ENCODE results near the gene CCDC107. TPM values are rescaled to one million over a fixed set of nuclear protein-coding genes. Genes with fewer than 3 reads are reported as not detected.
"Not testable (repeated sequence)": the region's sequence is repeated elsewhere in the genome, so short reads cannot be mapped to it uniquely, and the experiment has no call there.

Gene CCDC107
- total and polyA plus RNA-seq, 2 experiments from 2014 or later = 12.1 to 42.2 TPM

DNA sequence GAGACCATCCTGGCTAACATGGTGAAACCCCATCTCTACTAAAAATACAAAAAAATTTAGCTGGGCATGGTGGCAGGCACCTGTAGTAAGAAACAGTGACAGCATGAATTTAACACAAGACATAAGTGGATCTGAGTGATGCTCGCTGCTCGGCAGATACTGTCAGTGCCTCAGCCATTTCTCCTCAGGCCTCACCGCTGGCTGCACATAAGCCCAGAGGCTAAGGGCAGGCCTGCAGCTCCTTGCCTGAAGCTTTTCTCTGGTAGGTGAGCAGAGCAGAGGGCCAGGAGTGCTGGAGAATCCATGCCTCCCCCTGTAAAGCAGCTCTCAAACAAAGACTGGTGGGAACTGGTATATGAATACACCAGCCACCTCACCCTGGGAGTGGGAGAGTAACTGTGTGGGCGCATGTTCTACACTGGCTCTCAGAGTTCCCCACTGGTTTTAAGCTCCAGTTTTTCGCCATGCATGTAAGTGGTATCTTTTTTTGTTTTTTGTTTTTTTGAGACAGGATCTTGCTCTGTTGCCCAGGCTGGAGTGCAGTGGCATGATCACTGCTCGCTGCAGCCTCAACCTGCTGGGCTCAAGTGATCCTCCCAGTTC lies 29.6 kb upstream of the CCDC107 start:
- Histone ChIP-seq H4K20me1 (ENCODE audit: insufficient read depth, poor library complexity, severe bottlenecking) (no peaks in the 10 kb centered on the region), H3K79me2 (no peaks in the 10 kb centered on the region), H2AFZ (no peak overlapping the region), H3K9me3 (ENCODE audit: low read depth) (no peaks in the 10 kb centered on the region), H3K4me3 (no peak overlapping the region), H3K4me2 (no peak overlapping the region), H3K27ac (no peak overlapping the region), H3K4me1 (ENCODE audit: insufficient read depth) (no peaks in the 10 kb centered on the region), H3K36me3 (replicated peaks; ENCODE audit: insufficient read depth, low read depth) (no peaks in the 10 kb centered on the region), H3K9me2 (replicated peaks; ENCODE audit: insufficient read depth) (no peaks in the 10 kb centered on the region), H3K27me3 (no peaks in the 10 kb centered on the region)
- TF ChIP-seq EZH2phosphoT487 (IDR thresholded peaks at IDR 0.05; ENCODE audit: low read depth, severe bottlenecking, unreplicated experiment) (no peak), EZH2 (IDR thresholded peaks at IDR 0.05; ENCODE audit: borderline replicate concordance) (no peak), CTCF (IDR thresholded peaks at IDR 0.05; ENCODE audit: poor library complexity) (no peak)
- no peak for DNase-seq (ENCODE audit: low spot score)
- 90% methylated on average over 6 of the region's 6 CpGs for WGBS (ENCODE audit: low lambda C conversion rate, missing lambda C conversion rate)

- no peaks in the 10 kb centered on the region for H3K36me3 ChIP-seq (replicated peaks; ENCODE audit: insufficient read depth, low read depth)
- no peaks in the 10 kb centered on the region for H3K27me3 ChIP-seq
- DNase-seq (ENCODE audit: low spot score) = no peak
- H3K9me3 ChIP-seq (ENCODE audit: low read depth) = no peaks in the 10 kb centered on the region
- 87% methylated on average over 5 of the region's 5 CpGs for WGBS (ENCODE audit: low lambda C conversion rate, missing lambda C conversion rate)
- H4K20me1 ChIP-seq (ENCODE audit: insufficient read depth, poor library complexity, severe bottlenecking) = no peaks in the 10 kb centered on the region
- no peak for TF ChIP-seq EZH2phosphoT487 (IDR thresholded peaks at IDR 0.05; ENCODE audit: low read depth, severe bottlenecking, unreplicated experiment)
- TF ChIP-seq CTCF (IDR thresholded peaks at IDR 0.05; ENCODE audit: poor library complexity) = no peak
- TF ChIP-seq EZH2 (IDR thresholded peaks at IDR 0.05; ENCODE audit: borderline replicate concordance) = no peak
- no peaks in the 10 kb centered on the region for H3K9me2 ChIP-seq (replicated peaks; ENCODE audit: insufficient read depth)
- H3K79me2 ChIP-seq = no peaks in the 10 kb centered on the region
- H3K4me3 ChIP-seq = no peak overlapping the region
- no peak overlapping the region for H2AFZ ChIP-seq
- H3K4me1 ChIP-seq (ENCODE audit: insufficient read depth) = no peaks in the 10 kb centered on the region
- no peak overlapping the region for H3K27ac ChIP-seq
- H3K4me2 ChIP-seq = no peak overlapping the region
Measured at GRCh38 chr9:35629597-35629996, 28.5 kb upstream of the CCDC107 start.

DNA sequence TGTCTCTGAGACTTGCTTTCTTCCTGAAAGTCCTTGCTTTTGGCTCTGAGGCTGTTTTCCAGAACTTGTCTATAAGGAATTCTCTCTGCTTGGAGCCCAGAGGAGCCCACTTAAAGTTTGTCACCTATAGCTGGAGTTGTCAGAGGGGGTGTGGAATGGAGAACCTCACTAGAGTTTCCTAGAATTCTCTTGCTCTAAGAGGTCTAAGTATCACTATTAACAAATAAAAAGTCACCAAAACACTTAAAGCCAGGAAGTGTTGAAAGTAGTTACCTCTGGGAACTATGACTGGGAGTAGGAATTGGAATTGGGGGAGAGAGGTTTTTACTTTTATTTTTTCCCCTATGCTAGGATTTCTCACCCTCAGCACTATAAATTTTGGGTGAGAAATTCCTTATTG lies 22.4 kb upstream of the CCDC107 start:
- no peak for DNase-seq (ENCODE audit: low spot score)
- Histone ChIP-seq H3K27ac (no peak overlapping the region), H3K9me3 (ENCODE audit: low read depth) (no peaks in the 10 kb centered on the region), H4K20me1 (ENCODE audit: insufficient read depth, poor library complexity, severe bottlenecking) (no peaks in the 10 kb centered on the region), H3K4me2 (no peak overlapping the region), H3K27me3 (no peaks in the 10 kb centered on the region), H3K79me2 (no peaks in the 10 kb centered on the region), H3K4me1 (ENCODE audit: insufficient read depth) (no peaks in the 10 kb centered on the region), H3K4me3 (no peak overlapping the region), H2AFZ (no peak overlapping the region), H3K9me2 (replicated peaks; ENCODE audit: insufficient read depth) (no peaks in the 10 kb centered on the region), H3K36me3 (replicated peaks; ENCODE audit: insufficient read depth, low read depth) (no peaks in the 10 kb centered on the region)
- no peak for TF ChIP-seq EZH2 (IDR thresholded peaks at IDR 0.05; ENCODE audit: borderline replicate concordance)
- TF ChIP-seq EZH2phosphoT487 (IDR thresholded peaks at IDR 0.05; ENCODE audit: low read depth, severe bottlenecking, unreplicated experiment) = no peak

DNA sequence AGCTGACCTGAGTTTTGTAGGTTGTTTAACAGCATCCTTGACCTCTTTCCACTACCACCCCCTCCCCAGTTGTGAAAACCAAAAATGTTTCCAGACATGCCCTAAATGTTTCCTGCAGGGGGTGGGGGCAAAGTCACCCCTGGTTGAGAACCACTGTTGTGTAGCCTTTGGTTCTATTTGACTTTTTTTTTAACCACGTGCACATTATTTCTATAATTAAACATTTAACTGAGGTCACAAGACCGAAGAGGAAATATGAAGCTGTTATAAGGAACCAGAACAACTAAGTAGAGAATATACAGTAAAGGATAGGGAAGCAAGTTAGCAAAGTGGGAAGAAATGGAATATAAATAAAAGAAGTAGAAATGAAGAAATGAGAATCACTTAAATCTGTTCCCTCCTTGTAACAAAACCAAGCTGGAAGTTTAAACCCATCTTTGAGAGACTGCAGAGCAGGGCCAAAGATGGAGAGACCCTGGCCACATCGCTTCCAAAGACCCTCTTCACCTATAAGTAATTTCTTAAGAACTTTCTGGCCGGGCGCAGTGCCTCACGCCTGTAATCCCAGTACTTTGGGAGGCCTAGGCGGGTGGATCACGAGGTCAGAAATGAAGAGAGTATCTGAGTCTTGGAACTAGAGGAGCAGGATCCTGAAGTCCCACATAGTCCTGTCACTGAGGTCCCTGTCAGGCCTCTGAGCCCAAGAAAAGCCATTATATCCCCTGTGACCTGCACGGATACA lies 21.8 kb upstream of the CCDC107 start:
- Histone ChIP-seq H3K4me3 (no peak overlapping the region), H3K4me1 (ENCODE audit: insufficient read depth) (no peaks in the 10 kb centered on the region), H3K9me2 (replicated peaks; ENCODE audit: insufficient read depth) (no peaks in the 10 kb centered on the region), H3K27me3 (no peaks in the 10 kb centered on the region), H3K9me3 (ENCODE audit: low read depth) (no peaks in the 10 kb centered on the region), H3K79me2 (no peaks in the 10 kb centered on the region), H4K20me1 (ENCODE audit: insufficient read depth, poor library complexity, severe bottlenecking) (no peaks in the 10 kb centered on the region), H3K4me2 (no peak overlapping the region), H2AFZ (no peak overlapping the region), H3K36me3 (replicated peaks; ENCODE audit: insufficient read depth, low read depth) (no peaks in the 10 kb centered on the region), H3K27ac (no peak overlapping the region)
- no peak for DNase-seq (ENCODE audit: low spot score)
- 81% methylated on average over 9 of the region's 9 CpGs for WGBS (ENCODE audit: low lambda C conversion rate, missing lambda C conversion rate)
- TF ChIP-seq CTCF (IDR thresholded peaks at IDR 0.05; ENCODE audit: poor library complexity) (no peak), EZH2 (IDR thresholded peaks at IDR 0.05; ENCODE audit: borderline replicate concordance) (no peak), EZH2phosphoT487 (IDR thresholded peaks at IDR 0.05; ENCODE audit: low read depth, severe bottlenecking, unreplicated experiment) (no peak)

DNA sequence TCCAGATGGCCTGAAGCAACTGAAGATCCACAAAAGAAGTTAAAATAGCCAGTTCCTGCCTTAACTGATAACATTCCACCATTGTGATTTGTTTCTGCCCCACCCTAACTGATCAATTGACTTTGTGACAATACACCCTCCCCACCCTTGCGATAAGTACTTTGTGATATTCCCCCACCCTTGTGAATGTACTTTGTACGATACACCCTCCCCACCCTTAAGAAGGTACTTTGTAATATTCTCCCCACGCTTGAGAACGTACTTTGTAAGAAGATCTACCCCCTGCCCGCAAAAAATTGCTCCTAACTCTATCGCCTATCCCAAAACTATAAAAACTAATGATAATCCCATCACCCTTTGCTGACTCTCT lies 21.2 kb upstream of the CCDC107 start:
- not testable (repeated sequence) for DNase-seq (ENCODE audit: low spot score)
- WGBS (ENCODE audit: low lambda C conversion rate, missing lambda C conversion rate) = 86% methylated on average over 6 of the region's 6 CpGs

DNA sequence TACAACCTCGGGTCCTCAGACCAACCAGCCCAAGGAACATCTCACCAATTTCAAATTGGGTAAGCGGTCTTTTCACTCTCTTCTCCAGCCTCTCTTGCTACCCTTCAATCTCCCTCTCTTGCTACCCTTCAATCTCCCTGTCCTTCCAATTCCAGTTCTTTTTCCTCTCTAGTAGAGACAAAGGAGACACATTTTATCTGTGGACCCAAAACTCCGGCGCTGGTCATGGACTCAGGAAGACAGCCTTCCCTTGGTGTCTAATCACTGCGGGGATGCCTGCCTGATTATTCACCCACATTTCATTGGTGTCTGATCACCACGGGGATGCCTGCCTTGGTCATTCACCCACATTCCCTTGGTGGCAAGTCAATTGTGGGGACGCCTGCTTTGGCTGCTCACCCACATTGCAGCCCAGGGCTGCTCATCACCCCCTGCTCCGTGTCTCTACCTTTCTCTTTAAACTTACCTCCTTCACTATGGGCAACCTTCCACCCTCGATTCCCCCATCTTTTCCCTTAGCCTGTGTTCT lies 20.6 kb upstream of the CCDC107 start:
- not testable (repeated sequence) for H3K4me1 ChIP-seq (ENCODE audit: insufficient read depth); H3K27ac ChIP-seq; H3K27me3 ChIP-seq; H2AFZ ChIP-seq; H3K36me3 ChIP-seq (replicated peaks; ENCODE audit: insufficient read depth, low read depth); H4K20me1 ChIP-seq (ENCODE audit: insufficient read depth, poor library complexity, severe bottlenecking); H3K4me2 ChIP-seq; H3K4me3 ChIP-seq; DNase-seq (ENCODE audit: low spot score); H3K9me3 ChIP-seq (ENCODE audit: low read depth); H3K79me2 ChIP-seq; H3K9me2 ChIP-seq (replicated peaks; ENCODE audit: insufficient read depth)
- 96% methylated on average over 9 of the region's 9 CpGs for WGBS (ENCODE audit: low lambda C conversion rate, missing lambda C conversion rate)

More for the DNA sequence above, 21.2 kb upstream of the CCDC107 start:
- H3K9me3 ChIP-seq (ENCODE audit: low read depth); H3K9me2 ChIP-seq (replicated peaks; ENCODE audit: insufficient read depth); H2AFZ ChIP-seq; H3K4me3 ChIP-seq; H4K20me1 ChIP-seq (ENCODE audit: insufficient read depth, poor library complexity, severe bottlenecking); H3K4me1 ChIP-seq (ENCODE audit: insufficient read depth); H3K79me2 ChIP-seq; H3K36me3 ChIP-seq (replicated peaks; ENCODE audit: insufficient read depth, low read depth); H3K27me3 ChIP-seq; H3K27ac ChIP-seq; H3K4me2 ChIP-seq: not testable (repeated sequence)

All from hepatocyte (in vitro differentiated cells).